GM13976 (cell line): ENCODE data around the gene HLA-F.

Experiments
- DNase-seq: peaks from one replicate; pipeline ENCODE4 v3.0.0; 2012; ENCODE audit warnings: low spot score
- CTCF ChIP-seq: IDR thresholded peaks from 2 replicates; pipeline ENCODE4 v1.5.1; 2012; ENCODE audit warnings: borderline replicate concordance, mild to moderate bottlenecking; ENCODE audit not compliant: insufficient read depth; ENCODE audit errors: extremely low read depth, missing control alignments, control extremely low read depth
- in situ Hi-C: fragments of 300-500 bp; cut with MboI; formaldehyde crosslinking; loops from one replicate; pipeline ENCODE4 v1.12.0; 2022; ENCODE audit warnings: low sequenced_read_pairs, mixed read lengths, inconsistent platforms; ENCODE audit not compliant: unreplicated experiment

Gene HLA-F

DNA sequence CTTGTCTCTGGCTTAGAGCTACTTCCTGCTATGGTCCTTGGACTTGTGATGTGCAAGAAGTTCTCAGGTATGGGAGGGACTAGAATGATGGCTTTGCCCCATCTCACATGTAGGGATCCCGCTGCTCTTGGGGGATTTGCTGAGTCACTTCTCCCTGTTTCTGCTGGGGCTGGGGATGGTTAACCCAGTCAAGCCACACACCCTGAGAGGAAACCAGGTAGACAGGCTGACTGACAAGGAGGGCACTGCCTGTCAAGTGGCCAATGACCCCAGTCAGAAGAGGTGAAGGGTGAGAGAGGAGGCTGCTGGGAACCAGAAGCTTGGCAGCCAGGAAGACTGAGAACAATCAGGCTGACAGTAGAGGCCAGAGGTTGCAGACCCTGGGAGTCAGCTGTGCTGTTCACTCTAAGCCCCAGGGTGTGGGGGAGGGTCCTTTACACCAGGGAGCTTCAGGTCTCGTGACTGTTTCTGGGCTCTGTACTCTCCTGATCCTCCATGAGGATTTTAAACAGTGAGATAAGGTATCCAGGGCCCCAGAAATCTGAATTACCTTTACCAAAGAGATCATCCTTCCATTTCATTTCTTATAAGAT is 34.6 kb downstream of the HLA-F start:
- DNase-seq: no peak
- in situ Hi-C loops: no loop called here
- TF ChIP-seq CTCF: no peak

GRCh38 chr6:29758761-29759160 is 35.5 kb downstream of the HLA-F start:
- in situ Hi-C loops: no loop called here
- no peak for DNase-seq
- no peak for TF ChIP-seq CTCF

DNA sequence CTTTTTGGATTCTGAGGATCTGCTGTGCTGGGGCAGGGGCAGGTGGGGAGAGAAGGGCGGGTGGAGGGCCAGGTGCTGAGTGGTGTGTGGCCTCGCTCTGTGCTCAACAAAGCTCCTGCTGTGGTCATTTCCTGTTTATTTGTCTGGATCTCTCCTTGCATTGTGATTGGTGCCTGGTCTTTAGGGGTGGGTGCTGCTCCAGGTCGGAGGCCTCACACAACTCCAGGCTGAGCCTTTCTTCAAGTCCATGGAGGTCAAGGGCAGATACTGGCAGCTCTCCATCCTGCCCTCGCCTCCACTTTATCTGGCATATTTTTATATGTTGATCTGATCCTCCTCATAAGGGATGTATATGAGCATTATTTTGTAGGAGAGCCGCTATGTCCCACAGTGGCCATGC is 36.2 kb downstream of the HLA-F start:
- in situ Hi-C loops: no loop called here
- DNase-seq: no peak
- no peak for TF ChIP-seq CTCF

GRCh38 chr6:29760328-29760727 is 37.1 kb downstream of the HLA-F start:
- no peak for TF ChIP-seq CTCF
- in situ Hi-C loops: no loop called here
- DNase-seq: no peak

DNA sequence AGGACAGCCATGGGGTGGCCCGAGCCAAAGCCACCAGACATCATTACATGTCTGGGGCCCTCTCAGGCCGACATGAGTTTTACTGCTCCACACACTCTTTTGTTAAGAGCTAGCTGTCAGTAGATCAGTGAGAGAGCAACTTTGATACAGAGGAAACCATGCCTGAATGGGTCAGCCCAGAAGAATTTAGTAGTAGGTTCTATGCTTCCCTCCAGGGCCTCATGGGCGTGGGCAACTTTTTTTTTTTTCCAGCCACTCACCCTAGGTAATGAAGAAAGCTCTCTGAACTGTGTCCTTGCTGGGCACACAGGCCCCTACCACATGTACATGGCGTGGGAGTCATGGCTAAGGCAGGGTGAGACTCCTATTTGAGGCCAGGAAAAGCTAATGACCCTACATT is 38.8 kb downstream of the HLA-F start:
- no peak for TF ChIP-seq CTCF
- in situ Hi-C loops: no loop called here
- DNase-seq: no peak

GRCh38 chr6:29762781-29763214 is 39.6 kb downstream of the HLA-F start:
- no peak for DNase-seq
- in situ Hi-C loops: no loop called here
- no peak for TF ChIP-seq CTCF
